Measurements from ENCODE around the gene NUAK1. TPM values are rescaled to one million over a fixed set of nuclear protein-coding genes. Genes with fewer than 3 reads are reported as not detected.

Gene NUAK1
- total RNA-seq, 1 experiment from 2014 or later = 10.1 TPM

GRCh38 chr12:106046947-106047346 is 91.8 kb downstream of the NUAK1 start:
- H3K56ac ChIP-seq (ENCODE audit: insufficient read length, low read depth, low read length) = no peak overlapping the region
- no peak overlapping the region for H2BK15ac ChIP-seq (ENCODE audit: low read depth, low read length)
- H3K27ac ChIP-seq (ENCODE audit: insufficient read length, low read depth, low read length) = no peak overlapping the region
- H4K5ac ChIP-seq (ENCODE audit: insufficient read length, low read depth, low read length) = no peak overlapping the region
- no peak for TF ChIP-seq CTCF (conservative IDR thresholded peaks at IDR 0.05)
- no peaks in the 10 kb centered on the region for H3K27me3 ChIP-seq (ENCODE audit: insufficient read depth, low read length)
- H2AFZ ChIP-seq (ENCODE audit: low read length) = no peak overlapping the region
- H3K9ac ChIP-seq (ENCODE audit: extremely low read depth, insufficient read length, low read length) = no peak overlapping the region
- no peaks in the 10 kb centered on the region for H3K4me1 ChIP-seq (ENCODE audit: insufficient read depth, low read length)
- no peak overlapping the region for H3K14ac ChIP-seq (ENCODE audit: insufficient read depth, low read length)
- H2BK120ac ChIP-seq (ENCODE audit: low read depth, low read length, poor library complexity, severe bottlenecking) = no peak overlapping the region
- no peak overlapping the region for H3K4me2 ChIP-seq (ENCODE audit: insufficient read depth, insufficient read length, low read length)
- H3K79me2 ChIP-seq (ENCODE audit: insufficient read depth, low read length) = no peaks in the 10 kb centered on the region
- no peaks in the 10 kb centered on the region for H3K9me3 Mint-ChIP-seq
- H3K79me1 ChIP-seq (ENCODE audit: insufficient read depth, low read depth, low read length, poor library complexity, severe bottlenecking) = no peaks in the 10 kb centered on the region
- no peak overlapping the region for H2BK12ac ChIP-seq (ENCODE audit: insufficient read length, low read depth, low read length)
- H3K27ac Mint-ChIP-seq = no peak overlapping the region
- no peaks in the 10 kb centered on the region; the same call in 1 of the 2 replicates for H3K27me3 Mint-ChIP-seq (ENCODE audit: low read depth)
- no peak overlapping the region for H2BK5ac ChIP-seq (ENCODE audit: insufficient read length, low read length)
- no peaks in the 10 kb centered on the region for H3K23me2 ChIP-seq (ENCODE audit: insufficient read length, low read depth, low read length, poor library complexity, severe bottlenecking)
- no peak overlapping the region for H3T11ph ChIP-seq (ENCODE audit: low read length)
- peaks cover 0 to 4% of the 10 kb centered on the region in 2 experiments; a peak in 3 of 4 replicates for H3K4me1 Mint-ChIP-seq
- no peak for DNase-seq
- no peaks in the 10 kb centered on the region for H4K20me1 ChIP-seq (ENCODE audit: control insufficient read depth, insufficient read depth, insufficient read length)
- H3K4me3 Mint-ChIP-seq = no peak overlapping the region
- no peak overlapping the region for H3K4ac ChIP-seq (ENCODE audit: low read depth, low read length)
- H2BK20ac ChIP-seq (ENCODE audit: low read depth, low read length, poor library complexity, severe bottlenecking) = no peak overlapping the region
- no peaks in the 10 kb centered on the region for H3K9me3 ChIP-seq (ENCODE audit: control insufficient read depth, low read depth, low read length)
- H2AK5ac ChIP-seq (ENCODE audit: insufficient read length, low read length) = no peak overlapping the region
- no peak overlapping the region for H3K23ac ChIP-seq (ENCODE audit: insufficient read length, low read depth, low read length)
- H3K36me3 Mint-ChIP-seq (ENCODE audit: insufficient read depth in 1 of 3, low read depth in 3 of 3) = no peaks in the 10 kb centered on the region
- H4K91ac ChIP-seq (ENCODE audit: insufficient read length, low read depth, low read length) = no peak overlapping the region
- WGBS (ENCODE audit: extremely low coverage, insufficient read length, low lambda C conversion rate) = no CpG with 5 or more reads among the region's 2 CpGs
- no peak overlapping the region for H4K8ac ChIP-seq (replicated peaks; ENCODE audit: insufficient read length, low read depth, low read length)
- no peak overlapping the region for H3K18ac ChIP-seq (ENCODE audit: insufficient read length, low read depth, low read length)

All from H9 (cell line).